Nucleus accumbens (tissue), 56 donors: ENCODE measurements around the gene TBC1D22A.
"Not testable (repeated sequence)": the region's sequence is repeated elsewhere in the genome, so short reads cannot be mapped to it uniquely, and the experiment has no call there.

Source experiments
- DNase-seq, 56 donors: peaks; one replicate each; lab custom pipeline; 2025; lab: John Stamatoyannopoulos, UW

Gene TBC1D22A

GRCh38 chr22:46770151-46770641, 7.7 kb downstream of the TBC1D22A start:
- no peak for DNase-seq

- peak in 5 of 56 donors; percentile 11 to 44 (median 22) for DNase-seq
These were observed 8.3 kb downstream of the TBC1D22A start for GRCh38 chr22:46770726-46771125.

GRCh38 chr22:46773076-46773475, 10.6 kb downstream of the TBC1D22A start:
- DNase-seq = no peak

- DNase-seq = peak in 10 of 56 donors; percentile 21 to 78 (median 48)
These were observed 12.0 kb downstream of the TBC1D22A start for GRCh38 chr22:46774253-46774979.

- DNase-seq = no peak
These were observed 12.8 kb downstream of the TBC1D22A start for GRCh38 chr22:46774980-46775849.

- DNase-seq = no peak
These were observed 13.7 kb downstream of the TBC1D22A start for GRCh38 chr22:46775850-46776826.

GRCh38 chr22:46776876-46777608, 14.6 kb downstream of the TBC1D22A start:
- no peak for DNase-seq

GRCh38 chr22:46777609-46777970, 15.1 kb downstream of the TBC1D22A start:
- peak in 18 of 56 donors; percentile 12 to 59 (median 27) for DNase-seq

- DNase-seq = no peak
These were observed 16.6 kb downstream of the TBC1D22A start for GRCh38 chr22:46779023-46779422.

- no peak for DNase-seq
These were observed 17.2 kb downstream of the TBC1D22A start for GRCh38 chr22:46779651-46780050.

GRCh38 chr22:46780453-46780852, 18.0 kb downstream of the TBC1D22A start:
- no peak for DNase-seq

- no peak for DNase-seq
These were observed 18.8 kb downstream of the TBC1D22A start for GRCh38 chr22:46781291-46781690.

- DNase-seq = not testable (repeated sequence)
These were observed 19.8 kb downstream of the TBC1D22A start for GRCh38 chr22:46782200-46782599.

- DNase-seq = no peak
These were observed 21.3 kb downstream of the TBC1D22A start for GRCh38 chr22:46783721-46784120.

GRCh38 chr22:46788441-46789172, 26.2 kb downstream of the TBC1D22A start:
- no peak for DNase-seq

GRCh38 chr22:46789992-46790391, 27.5 kb downstream of the TBC1D22A start:
- no peak for DNase-seq

GRCh38 chr22:46791201-46791731, 28.8 kb downstream of the TBC1D22A start:
- DNase-seq = peak in 34 of 56 donors; percentile 18 to 87 (median 54)

- peak in 1 of 56 donors; percentile 19 for DNase-seq
These were observed 29.8 kb downstream of the TBC1D22A start for GRCh38 chr22:46792061-46792796.
